GM19468 (cell line): ENCODE measurements around the gene LECT2.

Source experiments
- ATAC-seq: cut with Tn5 transposase; IDR thresholded peaks from one replicate; pipeline ENCODE4 v1.9.1; 2021; ENCODE audit warnings: mild to moderate bottlenecking, moderate library complexity, moderate number of reproducible peaks; ENCODE audit not compliant: unreplicated experiment; ENCODE audit errors: extremely low read depth

Gene LECT2

GRCh38 chr5:135942202-135942771 is 12.5 kb downstream of the LECT2 start:
- ATAC-seq = no peak

- no peak for ATAC-seq
These were observed 13.1 kb downstream of the LECT2 start for GRCh38 chr5:135941711-135942110.

- no peak for ATAC-seq
These were observed 17.4 kb downstream of the LECT2 start for GRCh38 chr5:135937245-135937911.

- no peak for ATAC-seq
These were observed 19.8 kb downstream of the LECT2 start for GRCh38 chr5:135934939-135935338.

- ATAC-seq = no peak
These were observed 23.9 kb downstream of the LECT2 start for GRCh38 chr5:135930949-135931295.

GRCh38 chr5:135930029-135930948 is 24.5 kb downstream of the LECT2 start:
- no peak for ATAC-seq

- ATAC-seq = no peak
These were observed 33.4 kb downstream of the LECT2 start for GRCh38 chr5:135921388-135921787.

GRCh38 chr5:135920199-135920598 is 34.6 kb downstream of the LECT2 start:
- ATAC-seq = no peak

GRCh38 chr5:135916638-135917263 is 38.0 kb downstream of the LECT2 start:
- ATAC-seq = no peak

GRCh38 chr5:135915466-135916001 is 39.2 kb downstream of the LECT2 start:
- no peak for ATAC-seq

- no peak for ATAC-seq
These were observed 40.8 kb downstream of the LECT2 start for GRCh38 chr5:135913713-135914626.

GRCh38 chr5:135905144-135905543 is 49.6 kb downstream of the LECT2 start:
- no peak for ATAC-seq

GRCh38 chr5:135901633-135902032 is 53.1 kb downstream of the LECT2 start:
- no peak for ATAC-seq

- ATAC-seq = no peak
These were observed 54.5 kb downstream of the LECT2 start for GRCh38 chr5:135900276-135900675.

- no peak for ATAC-seq
These were observed 56.1 kb downstream of the LECT2 start for GRCh38 chr5:135898651-135899050.
